Coronary artery (tissue), 2 donors: ENCODE data around the gene HAVCR1.
"Not testable (repeated sequence)": the region's sequence is repeated elsewhere in the genome, so short reads cannot be mapped to it uniquely, and the experiment has no call there.

Experiments
- DNase-seq: peaks from one replicate; pipeline ENCODE4 v3.0.0-alpha.2; 2017; ENCODE audit warnings: low spot score
- H3K27ac ChIP-seq, 2 donors: fragments of 200-600 bp; sonication (generic); one replicate each; pipeline ENCODE4 v1.5.1; 2016 to 2019
- H3K4me3 ChIP-seq: fragments of 200-600 bp; sonication (generic); 2 replicates; pipeline ENCODE4 v1.5.1; 2016; ENCODE audit warnings: mild to moderate bottlenecking, moderate library complexity
- TF ChIP-seq, protein P1 (sequence below): fragments of 200-600 bp; sonication (generic); IDR thresholded peaks from one replicate; pipeline ENCODE4 v1.5.1; 2019; ENCODE audit warnings: antibody characterized with exemption

The HAVCR1 gene

DNA sequence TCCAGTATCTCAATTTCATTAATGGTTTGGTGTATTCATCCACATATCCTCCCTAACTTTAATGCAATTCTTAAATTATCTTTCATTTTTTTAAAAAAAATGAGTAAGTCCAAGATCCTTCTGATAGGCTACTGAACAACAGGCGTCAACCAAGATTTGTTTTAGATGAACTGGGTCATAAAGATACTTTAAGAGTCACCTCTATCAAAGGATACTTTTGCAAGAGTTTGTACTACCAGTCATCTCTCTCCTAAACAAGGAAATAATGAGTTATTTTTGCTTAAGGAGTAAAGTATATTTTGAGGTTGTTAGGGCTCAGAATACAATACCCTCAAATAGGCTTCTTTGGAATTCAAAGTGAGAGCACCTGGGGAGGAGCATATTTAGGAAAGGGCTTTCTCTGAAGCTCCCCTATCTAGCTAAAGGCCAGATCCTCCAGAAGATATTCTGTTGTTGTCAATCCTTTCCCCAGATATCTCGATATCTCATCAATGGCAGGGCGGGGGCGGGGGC, 25.8 kb downstream of the HAVCR1 start:
- TF ChIP-seq, protein P1, sequence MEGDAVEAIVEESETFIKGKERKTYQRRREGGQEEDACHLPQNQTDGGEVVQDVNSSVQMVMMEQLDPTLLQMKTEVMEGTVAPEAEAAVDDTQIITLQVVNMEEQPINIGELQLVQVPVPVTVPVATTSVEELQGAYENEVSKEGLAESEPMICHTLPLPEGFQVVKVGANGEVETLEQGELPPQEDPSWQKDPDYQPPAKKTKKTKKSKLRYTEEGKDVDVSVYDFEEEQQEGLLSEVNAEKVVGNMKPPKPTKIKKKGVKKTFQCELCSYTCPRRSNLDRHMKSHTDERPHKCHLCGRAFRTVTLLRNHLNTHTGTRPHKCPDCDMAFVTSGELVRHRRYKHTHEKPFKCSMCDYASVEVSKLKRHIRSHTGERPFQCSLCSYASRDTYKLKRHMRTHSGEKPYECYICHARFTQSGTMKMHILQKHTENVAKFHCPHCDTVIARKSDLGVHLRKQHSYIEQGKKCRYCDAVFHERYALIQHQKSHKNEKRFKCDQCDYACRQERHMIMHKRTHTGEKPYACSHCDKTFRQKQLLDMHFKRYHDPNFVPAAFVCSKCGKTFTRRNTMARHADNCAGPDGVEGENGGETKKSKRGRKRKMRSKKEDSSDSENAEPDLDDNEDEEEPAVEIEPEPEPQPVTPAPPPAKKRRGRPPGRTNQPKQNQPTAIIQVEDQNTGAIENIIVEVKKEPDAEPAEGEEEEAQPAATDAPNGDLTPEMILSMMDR = no peak
- DNase-seq = no peak
- Histone ChIP-seq H3K27ac (no peak overlapping the region), H3K4me3 (no peak overlapping the region)

DNA sequence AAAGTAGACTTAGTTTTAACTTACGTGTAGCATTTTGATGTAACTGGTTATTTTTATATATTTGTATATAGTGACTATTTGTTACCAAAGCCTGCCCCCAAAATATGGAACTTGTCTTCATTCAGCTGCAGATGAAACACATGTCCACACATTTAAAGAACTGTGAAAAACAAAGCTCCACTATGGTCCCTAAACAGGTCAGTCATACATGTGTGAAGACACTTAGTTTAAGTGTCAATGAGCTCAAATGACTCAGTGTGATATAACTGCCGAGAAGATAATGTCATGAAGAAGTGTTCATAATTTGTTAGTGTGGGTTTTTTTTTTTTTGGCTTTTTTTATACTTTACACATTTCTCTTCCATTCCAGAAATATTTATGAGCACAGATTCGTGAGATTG, 28.2 kb downstream of the HAVCR1 start:
- Histone ChIP-seq H3K4me3 (no peak overlapping the region), H3K27ac (no peak overlapping the region)
- no peak for DNase-seq
- TF ChIP-seq, protein P1 = no peak

DNA sequence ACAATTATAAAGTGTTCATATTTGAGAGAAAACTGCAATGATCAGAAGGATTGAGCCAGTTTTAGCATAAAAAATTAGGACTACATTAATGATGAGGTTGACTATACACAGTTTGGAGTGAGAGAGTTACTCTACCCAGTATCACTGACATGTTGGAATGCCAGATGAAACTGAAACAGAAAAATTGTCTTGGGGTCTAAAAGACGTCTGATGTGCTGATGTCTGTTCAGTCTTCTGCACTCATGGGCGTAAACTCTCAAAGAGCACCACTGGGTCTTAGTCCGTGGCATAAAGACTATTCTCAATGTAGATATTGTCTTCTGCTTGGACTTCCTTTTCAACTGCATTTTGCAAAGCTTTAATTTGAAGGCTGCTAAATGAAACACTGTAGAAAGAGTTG, 29.5 kb downstream of the HAVCR1 start:
- TF ChIP-seq, protein P1 = no peak
- DNase-seq = no peak
- no peak overlapping the region for H3K4me3 ChIP-seq
- H3K27ac ChIP-seq = no peak overlapping the region

DNA sequence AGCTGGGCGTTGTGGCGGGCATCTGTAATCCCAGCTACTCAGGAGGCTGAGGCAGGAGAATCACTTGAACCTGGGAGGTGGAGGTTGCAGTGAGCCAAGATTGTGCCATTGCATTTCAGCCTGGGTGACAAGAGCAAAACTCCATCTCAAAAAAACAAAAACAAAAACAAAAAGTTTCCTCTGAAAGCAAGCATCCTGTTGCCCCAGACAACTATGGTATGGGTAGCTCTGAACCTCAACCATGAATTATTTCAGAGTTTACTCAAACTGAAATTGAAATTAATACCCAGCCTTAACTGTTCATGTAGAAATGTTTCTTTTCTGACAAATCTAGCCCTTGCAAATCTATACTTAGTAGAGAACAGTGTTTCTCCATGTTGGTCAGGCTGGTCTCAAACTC, 31.3 kb downstream of the HAVCR1 start:
- not testable (repeated sequence) for DNase-seq, H3K4me3 ChIP-seq, H3K27ac ChIP-seq

DNA sequence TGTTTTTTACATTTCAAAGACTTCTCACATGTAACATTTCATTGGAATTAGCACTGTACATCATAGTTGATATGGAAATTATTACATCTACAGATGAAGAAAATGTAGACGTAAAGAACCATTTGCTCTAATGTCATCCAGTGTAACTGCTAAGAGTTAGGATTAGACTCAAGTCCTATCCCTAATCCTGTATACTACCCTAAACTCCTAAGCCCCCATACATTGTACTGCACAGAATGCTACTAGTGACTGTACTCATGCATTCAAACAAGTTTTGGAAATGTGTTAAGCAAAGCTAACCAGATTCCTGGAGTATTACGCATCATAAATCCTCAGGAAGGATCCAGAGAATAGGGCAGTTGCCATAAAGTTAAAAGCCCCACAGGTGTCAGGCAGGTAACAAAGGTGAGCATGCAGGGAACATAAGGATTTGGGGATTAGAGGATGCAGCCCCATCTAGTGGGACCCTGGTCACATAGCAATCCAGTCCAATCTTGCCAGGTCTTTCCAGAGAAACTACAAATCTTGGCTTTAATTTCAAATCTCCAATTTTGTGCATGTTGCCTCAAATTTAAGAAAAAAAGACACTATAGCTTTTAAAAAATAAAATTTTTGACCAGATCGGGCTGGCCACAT, 32.0 kb downstream of the HAVCR1 start:
- Histone ChIP-seq H3K4me3 (no peak overlapping the region), H3K27ac (no peak overlapping the region)
- no peak for DNase-seq
- TF ChIP-seq, protein P1 = no peak

DNA sequence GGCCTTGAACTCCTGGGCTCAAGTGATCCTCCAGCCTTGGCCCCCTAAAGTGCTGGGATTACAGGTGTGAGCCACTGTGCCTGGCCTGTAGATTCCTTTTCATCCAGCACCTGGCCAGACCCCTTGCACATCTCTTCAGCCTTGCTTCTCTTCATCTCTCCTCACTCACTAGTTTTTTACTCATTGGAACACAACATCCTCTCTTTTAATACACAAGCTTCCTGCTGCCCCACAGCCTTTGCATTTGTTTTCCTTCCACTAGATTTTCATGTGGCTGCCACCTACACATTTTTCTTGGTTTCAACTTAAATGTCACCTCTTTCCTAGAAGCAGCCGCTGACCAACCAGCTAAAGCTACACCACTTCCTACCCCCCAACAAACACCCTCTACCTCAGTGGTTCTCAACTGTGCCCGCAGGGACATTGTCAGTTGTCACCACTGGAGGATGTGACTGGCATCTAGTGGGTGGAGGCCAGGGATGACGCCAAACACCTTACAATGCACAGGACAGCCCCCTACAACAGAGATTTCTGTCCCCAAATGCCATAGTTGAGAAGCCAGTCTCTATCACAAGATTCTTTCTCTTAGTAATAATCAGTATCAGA, 33.7 kb downstream of the HAVCR1 start:
- TF ChIP-seq, protein P1 = no peak
- Histone ChIP-seq H3K4me3 (no peak overlapping the region), H3K27ac (no peak overlapping the region)
- no peak for DNase-seq

DNA sequence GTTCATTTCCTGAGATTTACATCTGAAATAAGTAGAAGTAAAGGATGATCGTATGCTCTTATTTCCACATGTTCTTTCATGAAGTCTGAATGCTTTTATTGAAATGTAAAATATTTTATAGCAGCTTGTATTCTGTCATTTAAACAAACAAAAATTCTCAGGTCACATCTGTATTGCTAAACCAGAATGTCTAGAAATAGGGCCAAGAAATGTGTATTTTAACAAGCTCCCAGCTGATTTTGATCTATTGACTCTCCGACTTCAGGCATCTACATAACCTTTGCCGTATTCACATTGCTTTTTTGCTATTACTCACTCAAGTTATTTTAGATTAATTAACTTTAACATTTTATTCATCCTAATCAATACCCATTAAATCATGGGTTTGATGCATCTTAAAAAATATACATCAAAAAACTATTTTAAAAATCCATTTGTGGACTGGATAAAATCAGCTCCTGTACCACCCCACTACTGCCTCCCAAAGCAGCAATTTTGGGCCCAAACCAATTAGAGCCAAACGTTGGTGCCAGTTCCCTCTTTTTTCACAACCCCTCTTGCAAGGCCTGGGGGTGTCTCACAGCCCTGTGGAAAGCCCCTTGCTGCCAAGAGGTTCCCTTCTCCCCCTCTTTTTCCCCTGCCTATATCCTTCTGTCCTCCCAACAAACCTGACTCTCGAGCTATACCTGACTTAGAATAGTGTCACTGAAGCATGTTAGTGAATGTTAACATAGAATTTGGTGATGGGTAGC, 34.5 kb downstream of the HAVCR1 start:
- Histone ChIP-seq H3K27ac (no peak overlapping the region), H3K4me3 (no peak overlapping the region)
- DNase-seq = no peak
- TF ChIP-seq, protein P1 = no peak
